ENCODE results near the gene TMC1.

The TMC1 gene

GRCh38 chr9:72590824-72591223 lies 69.4 kb downstream of the TMC1 start:
- H3K9ac ChIP-seq (ENCODE audit: low read length), result no peak overlapping the region
- H2BK120ac ChIP-seq (ENCODE audit: insufficient read depth, low read length, poor library complexity), result no peak overlapping the region
- DNase-seq, result no peak
- H3K18ac ChIP-seq (ENCODE audit: low read length), result no peak overlapping the region
- H4K12ac ChIP-seq (ENCODE audit: low read depth, low read length), result no peak overlapping the region
- no peak overlapping the region for H2AK5ac ChIP-seq (ENCODE audit: low read length)
- no peak overlapping the region for H3K14ac ChIP-seq (ENCODE audit: low read length)
- no peaks in the 10 kb centered on the region for H3K79me2 ChIP-seq (ENCODE audit: control insufficient read depth, insufficient read depth, low read length, poor library complexity)
- no peak overlapping the region for H2BK12ac ChIP-seq (ENCODE audit: low read length)
- H4K8ac ChIP-seq (ENCODE audit: low read depth, low read length), result no peak overlapping the region
- H3K4me1 ChIP-seq (ENCODE audit: control insufficient read depth in 1 of 2, insufficient read depth in 2 of 2, low read length in 2 of 2), result peaks cover 2% of the 10 kb centered on the region in 2 experiments
- no peaks in the 10 kb centered on the region for H3K36me3 ChIP-seq (ENCODE audit: control insufficient read depth in 1 of 2, insufficient read depth in 2 of 2, low read length in 2 of 2)
- H3K4me2 ChIP-seq (ENCODE audit: low read length), result no peak overlapping the region
- H3K27me3 ChIP-seq (ENCODE audit: insufficient read depth, low read length), result no peaks in the 10 kb centered on the region
- H3K9me3 ChIP-seq (ENCODE audit: insufficient read depth, low read depth, low read length), result no peaks in the 10 kb centered on the region
- no peak overlapping the region for H2AFZ ChIP-seq (ENCODE audit: insufficient read depth, low read length, poor library complexity)
- no peak overlapping the region for H2BK5ac ChIP-seq (ENCODE audit: low read depth, low read length, poor library complexity)
- no peak overlapping the region for H3K4me3 ChIP-seq (ENCODE audit: low read depth, low read length)
- no peak overlapping the region for H3K4ac ChIP-seq (ENCODE audit: low read depth, low read length)
- no peak overlapping the region for H3K27ac ChIP-seq (ENCODE audit: low read depth, low read length)
- peak overlapping the region; percentile 54 for H3K23ac ChIP-seq (ENCODE audit: low read length)
- no peaks in the 10 kb centered on the region for H3K79me1 ChIP-seq (ENCODE audit: low read length)
- no peak overlapping the region for H4K91ac ChIP-seq (ENCODE audit: low read depth, low read length)
- WGBS (ENCODE audit: extremely low coverage, insufficient coverage, insufficient read length), result no CpG with 5 or more reads among the region's 3 CpGs

GRCh38 chr9:72592502-72593403 lies 71.3 kb downstream of the TMC1 start:
- peak; percentile 43 to 80 for DNase-seq
- H2AK5ac ChIP-seq (ENCODE audit: low read length), result no peak overlapping the region
- H4K12ac ChIP-seq (ENCODE audit: low read depth, low read length), result no peak overlapping the region
- H3K4me2 ChIP-seq (ENCODE audit: low read length), result no peak overlapping the region
- no peak overlapping the region for H3K27ac ChIP-seq (ENCODE audit: low read depth, low read length)
- H3K27me3 ChIP-seq (ENCODE audit: insufficient read depth, low read length), result no peaks in the 10 kb centered on the region
- no peak overlapping the region for H4K91ac ChIP-seq (ENCODE audit: low read depth, low read length)
- H3K9ac ChIP-seq (ENCODE audit: low read length), result no peak overlapping the region
- no peaks in the 10 kb centered on the region for H3K36me3 ChIP-seq (ENCODE audit: control insufficient read depth in 1 of 2, insufficient read depth in 2 of 2, low read length in 2 of 2)
- no peak overlapping the region for H3K23ac ChIP-seq (ENCODE audit: low read length)
- H3K4me3 ChIP-seq (ENCODE audit: low read depth, low read length), result no peak overlapping the region
- H3K79me2 ChIP-seq (ENCODE audit: control insufficient read depth, insufficient read depth, low read length, poor library complexity), result no peaks in the 10 kb centered on the region
- no peaks in the 10 kb centered on the region for H3K79me1 ChIP-seq (ENCODE audit: low read length)
- no peak overlapping the region for H3K18ac ChIP-seq (ENCODE audit: low read length)
- H3K9me3 ChIP-seq (ENCODE audit: insufficient read depth, low read depth, low read length), result no peaks in the 10 kb centered on the region
- peak overlapping the region; percentile 35 for H2BK120ac ChIP-seq (ENCODE audit: insufficient read depth, low read length, poor library complexity)
- H2BK12ac ChIP-seq (ENCODE audit: low read length), result peak overlapping the region; percentile 20
- H2BK5ac ChIP-seq (ENCODE audit: low read depth, low read length, poor library complexity), result no peak overlapping the region
- no CpG with 5 or more reads among the region's 5 CpGs for WGBS (ENCODE audit: extremely low coverage, insufficient coverage, insufficient read length)
- no peak overlapping the region for H3K4ac ChIP-seq (ENCODE audit: low read depth, low read length)
- H3K4me1 ChIP-seq (ENCODE audit: control insufficient read depth in 1 of 2, insufficient read depth in 2 of 2, low read length in 2 of 2), result peaks cover 2% of the 10 kb centered on the region in 2 experiments
- H3K14ac ChIP-seq (ENCODE audit: low read length), result no peak overlapping the region
- no peak overlapping the region for H4K8ac ChIP-seq (ENCODE audit: low read depth, low read length)
- no peak overlapping the region for H2AFZ ChIP-seq (ENCODE audit: insufficient read depth, low read length, poor library complexity)

- no peaks in the 10 kb centered on the region for H3K79me2 ChIP-seq (ENCODE audit: control insufficient read depth, insufficient read depth, low read length, poor library complexity)
- H3K23ac ChIP-seq (ENCODE audit: low read length), result no peak overlapping the region
- no peak overlapping the region for H4K91ac ChIP-seq (ENCODE audit: low read depth, low read length)
- H3K4me2 ChIP-seq (ENCODE audit: low read length), result no peak overlapping the region
- H3K4me3 ChIP-seq (ENCODE audit: low read depth, low read length), result no peak overlapping the region
- no peak overlapping the region for H3K4ac ChIP-seq (ENCODE audit: low read depth, low read length)
- H3K9me3 ChIP-seq (ENCODE audit: insufficient read depth, low read depth, low read length), result no peaks in the 10 kb centered on the region
- WGBS (ENCODE audit: extremely low coverage, insufficient coverage, insufficient read length), result no CpG with 5 or more reads among the region's 6 CpGs
- H4K12ac ChIP-seq (ENCODE audit: low read depth, low read length), result no peak overlapping the region
- no peaks in the 10 kb centered on the region for H3K79me1 ChIP-seq (ENCODE audit: low read length)
- no peaks in the 10 kb centered on the region for H3K36me3 ChIP-seq (ENCODE audit: control insufficient read depth in 1 of 2, insufficient read depth in 2 of 2, low read length in 2 of 2)
- no peak overlapping the region for H2BK12ac ChIP-seq (ENCODE audit: low read length)
- H3K27me3 ChIP-seq (ENCODE audit: insufficient read depth, low read length), result no peaks in the 10 kb centered on the region
- no peak overlapping the region for H2BK5ac ChIP-seq (ENCODE audit: low read depth, low read length, poor library complexity)
- no peak overlapping the region for H2AK5ac ChIP-seq (ENCODE audit: low read length)
- DNase-seq, result peak; percentile 35 to 68
- H2AFZ ChIP-seq (ENCODE audit: insufficient read depth, low read length, poor library complexity), result no peak overlapping the region
- peaks cover 0 to 2% of the 10 kb centered on the region in 2 experiments for H3K4me1 ChIP-seq (ENCODE audit: control insufficient read depth in 1 of 2, insufficient read depth in 2 of 2, low read length in 2 of 2)
- no peak overlapping the region for H2BK120ac ChIP-seq (ENCODE audit: insufficient read depth, low read length, poor library complexity)
- H4K8ac ChIP-seq (ENCODE audit: low read depth, low read length), result no peak overlapping the region
- no peak overlapping the region for H3K27ac ChIP-seq (ENCODE audit: low read depth, low read length)
- no peak overlapping the region for H3K14ac ChIP-seq (ENCODE audit: low read length)
- no peak overlapping the region for H3K9ac ChIP-seq (ENCODE audit: low read length)
- H3K18ac ChIP-seq (ENCODE audit: low read length), result no peak overlapping the region
Observed at GRCh38 chr9:72596451-72597180, 75.2 kb downstream of the TMC1 start.

GRCh38 chr9:72597181-72597517 lies 75.7 kb downstream of the TMC1 start:
- no peak overlapping the region for H3K4me2 ChIP-seq (ENCODE audit: low read length)

More at GRCh38 chr9:72597181-72597517, 75.7 kb downstream of the TMC1 start:
- Histone ChIP-seq H3K18ac (ENCODE audit: low read length) (no peak overlapping the region), H2AFZ (ENCODE audit: insufficient read depth, low read length, poor library complexity) (no peak overlapping the region), H4K91ac (ENCODE audit: low read depth, low read length) (no peak overlapping the region), H3K9me3 (ENCODE audit: insufficient read depth, low read depth, low read length) (no peaks in the 10 kb centered on the region), H3K14ac (ENCODE audit: low read length) (no peak overlapping the region), H3K9ac (ENCODE audit: low read length) (no peak overlapping the region), H3K4ac (ENCODE audit: low read depth, low read length) (no peak overlapping the region), H2AK5ac (ENCODE audit: low read length) (no peak overlapping the region), H3K79me1 (ENCODE audit: low read length) (no peaks in the 10 kb centered on the region), H4K8ac (ENCODE audit: low read depth, low read length) (no peak overlapping the region), H4K12ac (ENCODE audit: low read depth, low read length) (no peak overlapping the region), H2BK120ac (ENCODE audit: insufficient read depth, low read length, poor library complexity) (no peak overlapping the region), H3K4me1 (ENCODE audit: control insufficient read depth in 1 of 2, insufficient read depth in 2 of 2, low read length in 2 of 2) (peaks cover 0 to 2% of the 10 kb centered on the region in 2 experiments), H3K4me3 (ENCODE audit: low read depth, low read length) (no peak overlapping the region), H3K27ac (ENCODE audit: low read depth, low read length) (no peak overlapping the region), H3K23ac (ENCODE audit: low read length) (no peak overlapping the region), H3K36me3 (ENCODE audit: control insufficient read depth in 1 of 2, insufficient read depth in 2 of 2, low read length in 2 of 2) (no peaks in the 10 kb centered on the region), H3K79me2 (ENCODE audit: control insufficient read depth, insufficient read depth, low read length, poor library complexity) (no peaks in the 10 kb centered on the region), H2BK12ac (ENCODE audit: low read length) (no peak overlapping the region), H3K27me3 (ENCODE audit: insufficient read depth, low read length) (no peaks in the 10 kb centered on the region), H2BK5ac (ENCODE audit: low read depth, low read length, poor library complexity) (no peak overlapping the region)
- DNase-seq, result no peak
- WGBS (ENCODE audit: extremely low coverage, insufficient coverage, insufficient read length), result no CpG with 5 or more reads among the region's 8 CpGs

All from trophoblast cell (in vitro differentiated cells and primary cell).